Measurements from ENCODE around the gene SLF2.

DNA sequence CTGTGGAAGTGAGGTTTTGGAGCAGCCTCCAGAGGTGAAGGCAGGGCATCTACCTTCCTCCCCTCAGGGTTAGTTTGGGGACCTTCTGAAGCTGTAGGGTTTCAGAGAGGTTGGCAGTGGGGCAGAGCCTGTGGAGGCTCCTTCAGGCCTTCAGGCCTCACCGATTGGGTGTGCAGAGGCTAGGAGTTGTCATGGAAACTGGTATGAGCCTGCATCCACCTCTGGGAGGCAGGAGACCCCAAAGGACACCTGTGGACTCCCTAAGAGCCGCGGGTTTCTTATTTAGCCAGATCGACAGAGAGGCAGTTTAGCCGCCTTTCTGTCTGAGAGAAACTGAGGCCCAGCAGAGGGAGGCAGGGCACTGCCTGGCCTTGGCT is 88.9 kb downstream of the SLF2 start:
- TF ChIP-seq, protein P1, sequence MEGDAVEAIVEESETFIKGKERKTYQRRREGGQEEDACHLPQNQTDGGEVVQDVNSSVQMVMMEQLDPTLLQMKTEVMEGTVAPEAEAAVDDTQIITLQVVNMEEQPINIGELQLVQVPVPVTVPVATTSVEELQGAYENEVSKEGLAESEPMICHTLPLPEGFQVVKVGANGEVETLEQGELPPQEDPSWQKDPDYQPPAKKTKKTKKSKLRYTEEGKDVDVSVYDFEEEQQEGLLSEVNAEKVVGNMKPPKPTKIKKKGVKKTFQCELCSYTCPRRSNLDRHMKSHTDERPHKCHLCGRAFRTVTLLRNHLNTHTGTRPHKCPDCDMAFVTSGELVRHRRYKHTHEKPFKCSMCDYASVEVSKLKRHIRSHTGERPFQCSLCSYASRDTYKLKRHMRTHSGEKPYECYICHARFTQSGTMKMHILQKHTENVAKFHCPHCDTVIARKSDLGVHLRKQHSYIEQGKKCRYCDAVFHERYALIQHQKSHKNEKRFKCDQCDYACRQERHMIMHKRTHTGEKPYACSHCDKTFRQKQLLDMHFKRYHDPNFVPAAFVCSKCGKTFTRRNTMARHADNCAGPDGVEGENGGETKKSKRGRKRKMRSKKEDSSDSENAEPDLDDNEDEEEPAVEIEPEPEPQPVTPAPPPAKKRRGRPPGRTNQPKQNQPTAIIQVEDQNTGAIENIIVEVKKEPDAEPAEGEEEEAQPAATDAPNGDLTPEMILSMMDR (IDR thresholded peaks at IDR 0.05; ENCODE audit: low read length), result no peak
- TF ChIP-seq EZH2 (IDR thresholded peaks at IDR 0.05; ENCODE audit: borderline replicate concordance, low read length), result no peak
